Stimulated activated CD4-positive, alpha-beta T cell treated with anti-CD3 and anti-CD28 coated beads, Interleukin-4, amount 100 ng/mL, for 4 hours (primary cell): ENCODE results near the gene TMEM132C.

Experiments used
- DNase-seq, 2 experiments: peaks; one replicate each; pipeline ENCODE4 v3.0.0-alpha.2; 2020

TMEM132C gene

DNA sequence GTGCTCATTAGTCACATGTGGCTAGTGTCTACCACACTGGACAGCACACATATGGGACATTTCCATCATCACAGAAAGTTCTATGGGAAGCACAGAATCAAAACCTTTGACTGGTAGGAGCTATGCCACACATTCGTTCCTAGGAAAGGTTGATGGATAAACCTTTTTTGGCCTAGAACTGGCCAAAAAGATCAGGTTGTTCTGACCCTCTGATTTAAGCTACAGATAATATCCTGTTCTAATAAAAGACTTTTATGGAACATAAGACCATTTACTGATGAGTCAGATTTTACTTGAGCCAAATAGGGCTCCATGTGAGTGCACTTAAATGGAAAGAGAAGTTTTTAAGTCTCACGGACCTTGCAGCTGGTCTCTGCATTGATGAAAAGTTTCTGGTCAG, 413.6 kb downstream of the TMEM132C start:
- DNase-seq: no peak

GRCh38 chr12:128682548-128683275, 415.7 kb downstream of the TMEM132C start:
- DNase-seq: no peak

GRCh38 chr12:128684352-128684751, 417.4 kb downstream of the TMEM132C start:
- no peak for DNase-seq

DNA sequence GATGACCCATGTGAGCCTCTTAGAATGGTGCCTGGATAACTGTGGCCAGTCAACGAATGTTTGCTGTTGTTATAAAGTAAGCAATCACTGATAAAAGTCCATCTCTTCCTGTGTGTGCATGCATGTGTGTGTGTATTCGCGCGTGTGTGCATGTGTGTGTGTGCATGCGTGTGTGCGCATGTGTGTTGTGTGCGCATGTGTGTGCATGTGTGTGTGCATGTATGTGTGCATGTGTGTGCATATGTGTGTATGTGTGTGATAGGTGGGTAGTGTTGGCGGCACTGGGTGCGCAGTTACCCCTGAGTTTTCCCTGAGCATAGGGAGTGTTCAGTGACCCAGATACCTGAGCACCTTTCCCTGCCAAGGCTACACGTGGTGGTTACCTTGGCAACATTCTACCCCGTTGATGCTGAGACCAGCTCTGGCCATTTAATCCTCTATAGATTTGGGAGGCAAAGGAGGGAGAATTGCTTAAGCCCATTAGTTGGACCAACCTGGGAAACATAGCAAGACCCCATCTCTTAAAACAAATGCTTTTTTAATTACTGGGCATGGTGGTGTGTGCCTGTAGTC, 419.0 kb downstream of the TMEM132C start:
- no peak for DNase-seq

- no peak for DNase-seq
Measured at GRCh38 chr12:128687851-128688250, 420.9 kb downstream of the TMEM132C start.

DNA sequence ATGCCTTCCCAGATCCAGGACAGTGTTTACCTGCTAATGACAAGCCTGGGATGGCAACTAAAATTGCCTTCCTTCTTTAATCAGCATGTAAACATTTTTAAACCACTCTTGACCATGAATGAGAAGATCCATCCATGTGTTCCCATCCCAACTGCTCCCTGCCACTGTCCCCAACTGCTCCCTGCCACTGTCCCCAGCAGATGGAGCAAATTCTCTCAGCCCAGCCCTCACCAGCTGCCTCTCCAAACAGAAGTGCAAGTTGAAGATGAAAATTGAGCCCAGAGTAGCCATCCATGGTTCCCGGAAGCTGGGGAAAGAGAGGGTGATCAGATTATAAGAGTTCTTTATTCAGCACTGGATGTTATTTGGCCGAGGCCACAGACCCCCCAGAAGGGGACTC, 423.7 kb downstream of the TMEM132C start:
- no peak for DNase-seq

- no peak for DNase-seq
Measured at GRCh38 chr12:128693115-128693514, 426.1 kb downstream of the TMEM132C start.

DNA sequence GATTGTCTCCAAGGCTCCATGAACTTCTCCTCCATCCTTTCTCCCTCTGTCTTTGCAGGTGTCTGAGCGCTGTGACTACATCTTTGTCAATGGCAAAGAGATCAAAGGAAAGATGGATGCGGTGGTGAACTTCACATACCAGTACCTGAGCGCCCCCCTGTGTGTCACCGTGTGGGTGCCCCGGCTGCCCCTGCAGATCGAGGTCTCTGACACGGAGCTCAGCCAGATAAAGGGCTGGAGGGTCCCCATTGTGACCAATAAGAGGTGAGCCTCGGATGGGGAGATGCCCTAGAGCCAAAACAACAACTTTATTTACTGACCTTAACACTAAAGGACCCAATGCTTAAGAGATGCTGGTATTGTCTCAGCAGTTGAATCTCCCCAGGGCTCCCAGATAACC, 426.8 kb downstream of the TMEM132C start:
- DNase-seq: no peak

GRCh38 chr12:128694445-128694844, 427.5 kb downstream of the TMEM132C start:
- no peak for DNase-seq

- no peak for DNase-seq
Measured at GRCh38 chr12:128695697-128696096, 428.7 kb downstream of the TMEM132C start.

DNA sequence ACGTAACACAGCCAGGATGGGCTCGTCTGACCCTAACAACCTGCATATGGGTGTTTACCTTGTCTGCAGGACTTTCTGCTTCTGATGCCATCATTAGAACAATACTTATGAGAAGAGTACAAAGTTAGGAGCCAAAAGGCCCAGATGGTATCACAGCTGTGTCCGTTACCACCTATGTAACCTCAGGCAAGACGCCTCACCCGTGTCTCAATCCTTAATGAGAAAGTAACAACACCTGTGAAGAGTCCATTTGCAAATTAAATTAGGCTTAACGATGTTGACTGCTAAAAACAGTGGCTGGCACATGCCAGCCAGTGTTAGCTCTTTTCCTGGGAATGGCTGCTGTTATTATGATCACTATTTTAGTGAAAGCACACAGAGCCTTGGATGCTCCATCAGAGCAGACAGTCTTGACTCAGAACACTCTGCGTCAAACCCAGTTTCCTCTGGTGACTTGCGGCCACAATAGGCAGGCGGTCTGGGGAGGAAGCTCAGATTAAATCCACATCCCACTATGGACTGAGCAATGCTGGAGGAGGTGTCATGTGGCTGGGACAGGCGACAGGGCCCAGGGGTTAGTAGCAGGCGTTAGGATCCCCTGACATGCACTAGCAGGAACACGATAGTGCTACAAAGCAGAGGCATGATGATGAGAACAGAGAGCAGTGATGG, 431.5 kb downstream of the TMEM132C start:
- no peak for DNase-seq

DNA sequence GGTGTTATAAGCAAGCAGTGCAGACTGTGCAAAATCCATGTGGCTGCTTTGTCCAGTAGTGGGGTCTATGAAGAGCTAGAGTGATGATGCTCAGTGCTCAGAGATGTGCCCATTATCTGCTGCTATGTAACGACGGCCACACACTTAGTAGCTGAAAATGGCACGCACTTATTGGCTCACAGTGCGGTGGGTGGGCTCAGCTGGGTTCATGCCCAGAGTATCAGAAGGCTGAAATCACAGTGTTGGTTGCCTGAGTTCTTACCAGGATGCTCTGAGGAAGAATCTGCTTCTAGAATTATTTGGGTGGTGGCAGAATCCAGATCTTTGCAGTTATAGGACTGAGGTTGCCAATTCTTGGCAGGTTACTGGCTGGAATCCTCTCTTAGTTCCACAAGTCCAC, 432.1 kb downstream of the TMEM132C start:
- no peak for DNase-seq

DNA sequence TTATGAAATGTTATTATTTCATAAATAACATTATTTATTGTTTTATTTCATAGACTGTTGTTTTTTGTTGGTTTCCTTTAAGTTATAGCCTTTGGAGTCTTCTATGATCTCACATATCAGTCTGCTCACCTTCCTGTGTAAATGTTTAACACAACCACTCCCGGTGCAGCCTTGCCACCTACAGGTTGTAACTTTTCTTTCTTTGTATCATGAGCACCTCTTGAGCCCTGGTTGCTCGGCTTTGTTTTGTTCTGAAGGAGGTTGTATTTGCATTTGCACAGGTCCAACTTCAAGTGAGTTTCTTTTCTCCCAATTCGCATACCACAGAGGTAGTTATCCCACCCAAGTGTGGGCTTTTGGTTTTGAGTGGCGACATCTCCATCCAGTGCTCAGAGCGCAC, 435.4 kb downstream of the TMEM132C start:
- no peak for DNase-seq

GRCh38 chr12:128705140-128705539, 438.2 kb downstream of the TMEM132C start:
- no peak for DNase-seq

DNA sequence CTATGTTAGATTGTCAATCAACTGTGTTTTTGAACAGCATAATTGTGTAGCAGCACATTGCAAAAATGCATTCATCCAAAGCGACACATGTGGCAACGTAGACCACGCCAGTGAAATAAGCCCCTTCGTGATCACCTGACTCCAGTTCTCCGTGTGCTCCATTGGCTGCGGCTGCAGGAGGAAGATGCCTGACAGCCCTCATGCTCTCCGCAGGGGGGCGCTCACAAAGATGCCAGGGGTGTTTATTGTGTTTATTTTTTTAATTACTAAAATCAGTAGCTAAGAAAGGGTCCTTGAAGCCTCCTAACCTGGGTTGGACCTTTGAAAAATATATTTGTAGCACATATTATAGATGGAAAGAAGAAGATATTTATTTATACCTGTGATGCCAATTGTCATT, 440.5 kb downstream of the TMEM132C start:
- DNase-seq: no peak

GRCh38 chr12:128708789-128709188, 441.8 kb downstream of the TMEM132C start:
- no peak for DNase-seq

DNA sequence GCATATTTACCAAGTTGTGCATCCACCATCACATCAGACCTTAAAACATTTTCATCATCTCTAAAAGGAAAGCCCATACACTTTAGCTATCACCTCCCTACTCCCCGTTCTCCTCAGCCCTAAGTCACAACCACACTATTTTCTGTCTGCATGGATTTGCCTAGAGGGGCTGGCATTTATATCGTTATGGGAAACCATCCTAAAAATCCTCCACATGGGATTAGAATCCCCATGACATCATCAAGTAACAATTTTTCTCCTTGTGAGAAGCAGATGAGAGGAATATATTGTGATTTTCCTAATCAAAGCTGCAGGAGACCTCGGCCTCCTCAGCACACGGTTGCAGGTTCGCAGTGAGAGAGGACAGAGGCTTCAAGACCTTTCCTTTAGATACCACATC, 442.7 kb downstream of the TMEM132C start:
- no peak for DNase-seq

DNA sequence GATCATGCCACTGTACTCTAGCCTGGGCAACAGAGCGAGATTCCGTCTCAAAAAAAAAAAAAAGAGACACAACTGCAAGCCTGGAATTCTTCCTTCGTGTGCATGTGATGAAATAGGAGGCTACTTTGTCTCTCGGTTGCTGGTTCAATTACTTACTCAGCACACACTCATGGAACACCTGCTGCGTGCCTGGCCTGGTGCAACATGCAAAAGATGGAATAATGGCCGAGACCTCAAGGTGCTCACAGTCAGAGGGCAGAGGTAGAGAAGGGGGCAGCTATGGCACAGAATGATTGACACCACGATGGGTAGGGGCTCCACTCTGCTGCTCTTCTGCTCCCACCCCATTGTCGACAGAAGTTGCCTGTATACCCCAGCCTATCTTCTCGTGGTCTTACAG, 444.5 kb downstream of the TMEM132C start:
- DNase-seq: no peak

DNA sequence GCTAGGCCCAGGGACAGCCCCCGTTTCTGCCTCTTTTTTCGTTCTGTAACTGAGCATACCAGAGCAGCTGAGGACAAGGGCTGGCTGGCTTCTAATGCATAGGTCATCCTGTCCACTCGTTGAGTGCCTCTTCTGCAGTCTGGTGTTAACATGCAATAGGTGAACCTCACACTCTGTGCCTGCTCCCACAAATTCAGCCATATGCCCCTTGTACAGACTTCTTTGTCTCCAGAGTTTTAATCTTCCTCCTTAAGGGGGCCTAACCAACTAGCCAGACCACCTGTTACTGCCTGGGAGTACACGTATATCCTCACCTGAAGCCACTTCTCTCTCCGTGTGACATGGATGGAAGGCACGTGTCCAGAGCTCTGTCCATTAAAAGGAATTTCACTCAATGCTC, 445.7 kb downstream of the TMEM132C start:
- DNase-seq: no peak

- DNase-seq: no peak
Measured at GRCh38 chr12:128715485-128715884, 448.5 kb downstream of the TMEM132C start.

GRCh38 chr12:128724468-128725046, 457.6 kb downstream of the TMEM132C start:
- no peak for DNase-seq

- DNase-seq: no peak
Measured at GRCh38 chr12:128726886-128727285, 459.9 kb downstream of the TMEM132C start.

DNA sequence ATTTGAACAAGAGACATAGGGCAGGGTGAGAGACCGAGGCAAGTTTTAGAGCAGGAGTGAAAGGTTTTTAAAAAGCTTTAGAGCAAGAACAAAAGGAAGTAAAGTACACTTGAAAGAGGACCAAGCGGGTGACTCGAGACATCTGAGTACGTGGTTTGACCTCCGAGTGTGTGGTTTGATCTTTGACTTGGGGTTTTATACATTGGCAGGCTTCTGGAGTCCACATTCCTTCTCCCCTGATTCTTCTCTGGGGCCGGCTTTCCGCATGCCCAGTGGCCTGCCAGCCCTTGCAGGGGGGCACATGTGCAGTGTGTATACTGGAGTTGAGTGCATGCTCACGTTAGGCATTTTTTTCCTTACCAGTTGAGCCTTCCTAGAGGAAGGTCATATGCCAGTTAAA, 460.5 kb downstream of the TMEM132C start:
- DNase-seq: no peak

GRCh38 chr12:128727999-128728398, 461.0 kb downstream of the TMEM132C start:
- no peak for DNase-seq
